Heart left ventricle (tissue), 16 donors: ENCODE measurements around the gene GNAQ. TPM values are rescaled to one million over a fixed set of nuclear protein-coding genes. Genes with fewer than 3 reads are reported as not detected.

Source experiments
- ATAC-seq, 4 donors: fragments of 200-7000 bp; cut with Tn5 transposase; one replicate each; pipeline ENCODE4 v1.9.1; 2020 to 2022; ENCODE audit warnings: moderate library complexity in 4 of 4, mild to moderate bottlenecking in 3 of 4, moderate number of reproducible peaks in 1 of 4
- DNase-seq, 5 donors: peaks; one replicate each; pipeline ENCODE4 v3.0.0-alpha.2; 2020
- H3K27ac ChIP-seq, 12 donors: fragments of 200-600 bp; sonication (generic) in 4 of 12; one replicate each; pipeline versions ENCODE4 v1.5.0 to v1.8.0; 2016 to 2022; ENCODE audit warnings: mild to moderate bottlenecking in 2 of 12
- H3K27me3 ChIP-seq, 9 donors: fragments of 200-600 bp; sonication (generic) in 2 of 9; one replicate each; pipeline versions ENCODE4 v1.5.1 to v1.8.0; 2016 to 2022; ENCODE audit warnings: mild to moderate bottlenecking in 3 of 9
- H3K36me3 ChIP-seq, 9 donors: fragments of 200-600 bp; sonication (generic) in 2 of 9; one replicate each; pipeline versions ENCODE4 v1.5.0 to v1.8.0; 2018 to 2022; ENCODE audit warnings: mild to moderate bottlenecking in 2 of 9
- H3K4me1 ChIP-seq, 12 donors: fragments of 200-600 bp; sonication (generic) in 4 of 12; one replicate each; pipeline versions ENCODE4 v1.5.0 to v1.8.0; 2016 to 2022; ENCODE audit warnings: mild to moderate bottlenecking in 3 of 12
- H3K4me3 ChIP-seq, 12 donors: fragments of 200-600 bp; sonication (generic) in 4 of 12; one replicate each; pipeline versions ENCODE4 v1.5.0 to v1.8.0; 2017 to 2022; ENCODE audit warnings: mild to moderate bottlenecking in 9 of 12, moderate library complexity in 4 of 12
- H3K9me3 ChIP-seq, 12 donors: fragments of 200-600 bp; sonication (generic) in 4 of 12; one replicate each; pipeline versions ENCODE4 v1.5.0 to v1.8.0; 2016 to 2022; ENCODE audit warnings: mild to moderate bottlenecking in 1 of 12
- CTCF ChIP-seq, 12 donors: fragments of 200-600 bp; sonication (generic) in 4 of 12; IDR thresholded peaks; one replicate each; pipeline versions ENCODE4 v1.5.0 to v1.8.0; 2018 to 2022; ENCODE audit warnings: antibody characterized with exemption in 12 of 12, mild to moderate bottlenecking in 5 of 12
- POLR2A ChIP-seq, 2 donors: fragments of 450-650 bp; IDR thresholded peaks; one replicate each; pipeline ENCODE4 v1.6.1; 2017; ENCODE audit warnings: antibody characterized with exemption in 2 of 2, mild to moderate bottlenecking in 2 of 2, moderate library complexity in 2 of 2
- WGBS, 4 donors: extraction: QIAGEN DNeasy Blood & Tissue Kit in 2 of 4; methylation state at CpG; one replicate each; pipeline versions ENCODE4 v1.1.5 to v1.1.7; 2013 to 2018; 5-methylcytosine and 5-hydroxymethylcytosine counted together
- intact Hi-C, 10 donors: fragments of 100-400 bp; cut with DNase I; formaldehyde crosslinking; loops; one replicate each; pipeline versions ENCODE4 v1.11.1 to v1.14.2; 2022
- polyA plus RNA-seq, 2 donors: library from polyadenylated mRNA; stranded (reverse); fragments of 200-250 nt; gene quantifications; one replicate each; pipeline ENCODE4 v1.2.3, GENCODE V29; 2013
- total RNA-seq, 9 donors: library from RNA; depleted of rRNA in 2 of 9; stranded (reverse); fragments of >200 nt in 2 of 9; fragmentation: NEBNext Ultra II Directional in 3 of 9; extraction: Animal tissue kit (Norgen Biotek cat#: 25700) in 3 of 9; gene quantifications; one replicate each; pipeline versions ENCODE4 v1.1.0 to v1.2.4, GENCODE V29; 2016 to 2023
- donor health status: ischemic (EF 13 %, LVEDD 7.1; RV severe dilation, severe dysfunction).
- donor health status: healthy with polysubstance abuse.
- donor health status: DM: no; HTN: yes; CAD: no.
- donor health status: DM: no; HTN: no; CAD: no.
- donor health status: ischemic (EF 25% LVEDD 6.9; RV normal size, moderate dysfunction).
- donor health status: ischemic (EF 25% LVEDD 5.7; RV mildly dilated, moderate dysfunction).
- donor health status: healthy.
- donor health status: DM: yes; HTN: yes; CAD: no.
- donor health status: ischemic (EF 35%, LVEDD 5.7; RV mildly dilated, moderate dysfunction).
- donor health status: nonischemic (EF 11% LVEDD 7.7; RV severe dilation, severe dysfunction).
- donor health status: DM: yes; HTN: yes; CAD: no.
- donor health status: PGD.
- donor health status: ischemic (EF 29% LVEDD 5.4; RV normal size, mild dysfunction).
- donor health status: nonischemic (EF 23%, LVEDD 6.1; RV moderate dilation, normal function).

The GNAQ gene
- total and polyA plus RNA-seq, 11 donors, result 4.8 to 34.1 (median 11.3) TPM

- peaks cover 0 to 17% (median 0%) of the 10 kb centered on the region in 12 donors for H3K9me3 ChIP-seq
- 60 to 73% (median 66%) methylated on average over 5 of the region's 5 CpGs for WGBS, 4 donors
- H3K27ac ChIP-seq, result peak overlapping the region in 8 of 12 donors; percentile 11 to 62 (median 42)
- DNase-seq (no peak), ATAC-seq (peak; percentile 47 to 88 (median 62))
- no peaks in the 10 kb centered on the region for H3K27me3 ChIP-seq
- H3K4me1 ChIP-seq, result peaks cover 0 to 39% (median 10%) of the 10 kb centered on the region in 12 donors
- H3K36me3 ChIP-seq, result no peaks in the 10 kb centered on the region
- peak overlapping the region in 1 of 12 donors; percentile 7 for H3K4me3 ChIP-seq
- intact Hi-C loops, result loop anchor here in 1 of 10 donors (10.0 kb wide), 1 partner anchor 76 kb away; no protein-coding TSS in a partner anchor
- TF ChIP-seq POLR2A (IDR thresholded peaks at IDR 0.05) (no peak), CTCF (IDR thresholded peaks at IDR 0.05) (no peak)
Observed at GRCh38 chr9:77769246-77769645, 262.4 kb downstream of the GNAQ start.

- Histone ChIP-seq H3K27ac (no peak overlapping the region), H3K36me3 (no peaks in the 10 kb centered on the region), H3K4me1 (peaks cover 0 to 27% (median 5%) of the 10 kb centered on the region in 12 donors), H3K27me3 (no peaks in the 10 kb centered on the region), H3K9me3 (peaks cover 0 to 17% (median 0%) of the 10 kb centered on the region in 12 donors), H3K4me3 (no peak overlapping the region)
- TF ChIP-seq POLR2A (IDR thresholded peaks at IDR 0.05) (no peak), CTCF (IDR thresholded peaks at IDR 0.05) (no peak)
- intact Hi-C loops, result loop anchor here in 1 of 10 donors (10.0 kb wide), 1 partner anchor 78 kb away; no protein-coding TSS in a partner anchor
- WGBS, 4 donors, result 75 to 92% (median 86%) methylated on average over 3 of the region's 3 CpGs
- ATAC-seq (no peak), DNase-seq (no peak)
Observed at GRCh38 chr9:77766587-77766986, 265.0 kb downstream of the GNAQ start.

- Histone ChIP-seq H3K27me3 (no peaks in the 10 kb centered on the region), H3K4me3 (no peak overlapping the region), H3K9me3 (peaks cover 0 to 17% (median 0%) of the 10 kb centered on the region in 12 donors), H3K27ac (peak overlapping the region in 1 of 12 donors; percentile 7), H3K4me1 (peaks cover 0 to 23% (median 5%) of the 10 kb centered on the region in 12 donors), H3K36me3 (no peaks in the 10 kb centered on the region)
- no peak for DNase-seq
- no peak for TF ChIP-seq CTCF (IDR thresholded peaks at IDR 0.05)
- TF ChIP-seq POLR2A (IDR thresholded peaks at IDR 0.05), result no peak
- intact Hi-C loops, result loop anchor here in 1 of 10 donors (10.0 kb wide), 1 partner anchor 79 kb away; no protein-coding TSS in a partner anchor
- ATAC-seq, result no peak
- 73 to 83% (median 81%) methylated on average over 2 of the region's 2 CpGs for WGBS, 4 donors
Observed at GRCh38 chr9:77765781-77766259, 265.8 kb downstream of the GNAQ start.

- TF ChIP-seq POLR2A (IDR thresholded peaks at IDR 0.05) (no peak), CTCF (IDR thresholded peaks at IDR 0.05) (peak in 10 of 12 donors; percentile 8 to 49 (median 32))
- ATAC-seq (no peak), DNase-seq (no peak)
- WGBS, 4 donors, result 64 to 74% (median 65%) methylated on average over 10 of the region's 10 CpGs
- H3K27me3 ChIP-seq, result no peaks in the 10 kb centered on the region
- H3K4me3 ChIP-seq, result no peak overlapping the region
- intact Hi-C loops, result loop anchor here in 1 of 10 donors (10.0 kb wide), 1 partner anchor 80 kb away; no protein-coding TSS in a partner anchor
- no peaks in the 10 kb centered on the region for H3K36me3 ChIP-seq
- H3K4me1 ChIP-seq, result peaks cover 0 to 18% (median 2%) of the 10 kb centered on the region in 12 donors
- H3K27ac ChIP-seq, result peak overlapping the region in 1 of 12 donors; percentile 7
- H3K9me3 ChIP-seq, result peaks cover 0 to 17% (median 0%) of the 10 kb centered on the region in 12 donors
Observed at GRCh38 chr9:77764894-77765780, 266.5 kb downstream of the GNAQ start.
